PC-3 (cell line): ENCODE results near the gene SLC13A2. TPM values are rescaled to one million over a fixed set of nuclear protein-coding genes. Genes with fewer than 3 reads are reported as not detected.

Experiments used
- ATAC-seq: fragments of 200-7000 bp; cut with Tn5 transposase; 2 replicates; pipeline ENCODE4 v1.9.1; 2020; ENCODE audit warnings: mild to moderate bottlenecking, moderate library complexity
- BruUV-seq: library from RNA; stranded (reverse); fragments of 400-500 nt; replicated peaks from 2 replicates; lab custom pipeline; 2021; lab: Mats Ljungman, UMichigan
- CTCF ChIA-PET: fragments of 300-600 bp; sonication (Branson Sonifier 250); formaldehyde crosslinking; loops from one replicate; lab custom pipeline; 2022; ENCODE audit warnings: antibody characterized with exemption; lab: Charles Lee
- POLR2A ChIA-PET: fragments of 300-600 bp; sonication (Branson Sonifier 250); formaldehyde crosslinking; loops from one replicate; lab custom pipeline; 2022; ENCODE audit warnings: antibody characterized with exemption; ENCODE audit not compliant: unreplicated experiment; lab: Charles Lee
- DNase-seq: peaks from one replicate; pipeline ENCODE4 v3.0.0-alpha.2; 2015
- H2AFZ ChIP-seq: fragments of 300-600 bp; sonication (generic); 2 replicates; pipeline ENCODE4 v1.6.0; 2016; ENCODE audit warnings: antibody characterized with exemption, low read length
- H3F3A ChIP-seq: fragments of 300-600 bp; sonication (generic); one replicate; pipeline ENCODE4 v1.6.0; 2017; ENCODE audit warnings: antibody characterized with exemption, low read length, control low read depth, mild to moderate bottlenecking; ENCODE audit not compliant: unreplicated experiment
- H3K27ac ChIP-seq: fragments of 300-600 bp; sonication (generic); 2 replicates; pipeline ENCODE4 v1.5.1; 2016; ENCODE audit warnings: mild to moderate bottlenecking, low read length
- H3K27me3 ChIP-seq: fragments of 300-600 bp; sonication (generic); 2 replicates; pipeline ENCODE4 v1.6.1; 2016; ENCODE audit warnings: low read length, mixed read lengths
- H3K36me3 ChIP-seq: fragments of 300-600 bp; sonication (generic); 2 replicates; pipeline ENCODE4 v1.6.1; 2016; ENCODE audit warnings: low read depth, mixed run types, low read length, mixed read lengths
- H3K4me1 ChIP-seq: fragments of 300-600 bp; sonication (generic); 2 replicates; pipeline ENCODE4 v1.5.1; 2016; ENCODE audit warnings: low read length; ENCODE audit not compliant: insufficient read depth
- H3K4me2 ChIP-seq: fragments of 300-600 bp; sonication (generic); 2 replicates; pipeline ENCODE4 v1.6.0; 2016; ENCODE audit warnings: low read length
- H3K4me3 ChIP-seq: fragments of 300-600 bp; sonication (generic); 2 replicates; pipeline ENCODE4 v1.5.1; 2016; ENCODE audit warnings: mild to moderate bottlenecking, low read length, mixed read lengths
- H3K79me2 ChIP-seq: fragments of 300-600 bp; sonication (generic); 2 replicates; pipeline ENCODE4 v1.6.1; 2017; ENCODE audit warnings: low read length, mixed read lengths
- H3K9ac ChIP-seq: fragments of 300-600 bp; sonication (generic); 2 replicates; pipeline ENCODE4 v1.6.0; 2016; ENCODE audit warnings: mild to moderate bottlenecking, low read length
- H3K9me2 ChIP-seq: fragments of 300-600 bp; sonication (generic); replicated peaks from 2 replicates; pipeline ENCODE4 v1.6.1; 2016; ENCODE audit warnings: mixed run types, low read length, mixed read lengths
- H3K9me3 ChIP-seq: fragments of 300-600 bp; sonication (generic); 2 replicates; pipeline ENCODE4 v1.6.1; 2016; ENCODE audit warnings: low read length, mixed read lengths
- H4K20me1 ChIP-seq: fragments of 300-600 bp; sonication (generic); 2 replicates; pipeline ENCODE4 v1.6.1; 2016; ENCODE audit warnings: low read length, mixed read lengths
- CTCF ChIP-seq: fragments of 300-600 bp; sonication (generic); conservative IDR thresholded peaks from 2 replicates; pipeline ENCODE4 v1.5.1; 2017; ENCODE audit warnings: antibody characterized with exemption, low read depth, mild to moderate bottlenecking, low read length
- EZH2 ChIP-seq: fragments of 300-600 bp; sonication (generic); IDR thresholded peaks from one replicate; pipeline ENCODE4 v1.6.1; 2017; ENCODE audit warnings: antibody characterized with exemption, mild to moderate bottlenecking, low read length; ENCODE audit not compliant: unreplicated experiment
- EZH2phosphoT487 ChIP-seq: fragments of 300-600 bp; sonication (generic); IDR thresholded peaks from 2 replicates; pipeline ENCODE4 v1.6.1; 2018; ENCODE audit warnings: mild to moderate bottlenecking, antibody characterized with exemption, low read length, borderline replicate concordance
- intact Hi-C: fragments of 100-400 bp; cut with micrococcal nuclease; formaldehyde crosslinking; loops from 2 replicates; pipeline ENCODE4 v1.9.0; 2023
- total RNA-seq: library from RNA; depleted of rRNA; stranded (reverse); fragments of >200 nt; gene quantifications from 2 replicates; pipeline ENCODE4 v1.2.3, GENCODE V29; 2014

SLC13A2 gene
- total RNA-seq, 1 experiment from 2014 or later: not detected

- ChIA-PET CTCF (no interaction called here), POLR2A (no interaction called here)
- Histone ChIP-seq H3K9me3 (no peaks in the 10 kb centered on the region), H3K36me3 (no peaks in the 10 kb centered on the region), H3K79me2 (no peaks in the 10 kb centered on the region), H3K27ac (no peak overlapping the region), H3K4me1 (peaks cover 34% of the 10 kb centered on the region), H4K20me1 (no peaks in the 10 kb centered on the region), H3K27me3 (no peaks in the 10 kb centered on the region), H3K4me3 (no peak overlapping the region), H2AFZ (no peak overlapping the region), H3K9ac (no peak overlapping the region), H3K9me2 (no peaks in the 10 kb centered on the region), H3K4me2 (no peak overlapping the region), H3F3A (no peaks in the 10 kb centered on the region)
- DNase-seq (no peak), ATAC-seq (no peak)
- no peak for TF ChIP-seq EZH2
- TF ChIP-seq EZH2phosphoT487: no peak
- no peak for TF ChIP-seq CTCF
- intact Hi-C loops: no loop called here
- no TSS peak for BruUV-seq
Measured at GRCh38 chr17:28530250-28530649, 56.8 kb downstream of the SLC13A2 start.

- intact Hi-C loops: no loop called here
- no peak for TF ChIP-seq CTCF
- TF ChIP-seq EZH2phosphoT487: no peak
- TF ChIP-seq EZH2: no peak
- Histone ChIP-seq H3K36me3 (no peaks in the 10 kb centered on the region), H3K4me2 (no peak overlapping the region), H3K9ac (no peak overlapping the region), H3K79me2 (no peaks in the 10 kb centered on the region), H3K9me3 (no peaks in the 10 kb centered on the region), H3K27ac (no peak overlapping the region), H3K4me1 (peaks cover 27% of the 10 kb centered on the region), H3F3A (no peaks in the 10 kb centered on the region), H3K27me3 (no peaks in the 10 kb centered on the region), H4K20me1 (no peaks in the 10 kb centered on the region), H3K9me2 (no peaks in the 10 kb centered on the region), H3K4me3 (no peak overlapping the region), H2AFZ (no peak overlapping the region)
- POLR2A ChIA-PET: no interaction called here
- no TSS peak for BruUV-seq
- DNase-seq (no peak), ATAC-seq (no peak)
- CTCF ChIA-PET: no interaction called here
Measured at GRCh38 chr17:28530926-28531325, 57.5 kb downstream of the SLC13A2 start.

- no peak for ATAC-seq
- no peaks in the 10 kb centered on the region for H3K36me3 ChIP-seq
- no peak overlapping the region for H3K4me2 ChIP-seq
Measured at GRCh38 chr17:28532050-28532960, 58.9 kb downstream of the SLC13A2 start.

More at GRCh38 chr17:28532050-28532960, 58.9 kb downstream of the SLC13A2 start:
- no peak overlapping the region for H3K4me3 ChIP-seq
- H3K27me3 ChIP-seq: no peaks in the 10 kb centered on the region
- no peaks in the 10 kb centered on the region for H3K9me3 ChIP-seq
- intact Hi-C loops: no loop called here
- no peak overlapping the region for H3K9ac ChIP-seq
- POLR2A ChIA-PET: no interaction called here
- no peaks in the 10 kb centered on the region for H3F3A ChIP-seq
- no peaks in the 10 kb centered on the region for H3K9me2 ChIP-seq
- no peak for DNase-seq
- CTCF ChIA-PET: no interaction called here
- H3K4me1 ChIP-seq: peaks cover 27% of the 10 kb centered on the region
- TF ChIP-seq EZH2phosphoT487 (no peak), CTCF (no peak), EZH2 (no peak)
- H2AFZ ChIP-seq: no peak overlapping the region
- H3K27ac ChIP-seq: no peak overlapping the region
- H4K20me1 ChIP-seq: no peaks in the 10 kb centered on the region
- BruUV-seq: no TSS peak
- no peaks in the 10 kb centered on the region for H3K79me2 ChIP-seq
